H9 (cell line): ENCODE results near the gene CLEC9A. TPM values are rescaled to one million over a fixed set of nuclear protein-coding genes. Genes with fewer than 3 reads are reported as not detected.

Source experiments
- DNase-seq: peaks from one replicate; pipeline ENCODE4 v3.0.0-alpha.2; 2017
- H2AFZ ChIP-seq: one replicate; pipeline ENCODE4 v1.6.1; 2013; ENCODE audit warnings: mild to moderate bottlenecking, low read length, control low read depth, moderate library complexity
- H2AK5ac ChIP-seq: 2 replicates; pipeline ENCODE4 v1.6.1; 2013; ENCODE audit warnings: low read length, control low read depth, mixed read lengths; ENCODE audit not compliant: insufficient read length
- H2BK120ac ChIP-seq: one replicate; pipeline ENCODE4 v1.6.1; 2013; ENCODE audit warnings: low read depth, mild to moderate bottlenecking, low read length, control low read depth, inconsistent platforms; ENCODE audit not compliant: poor library complexity, severe bottlenecking
- H2BK12ac ChIP-seq: 2 replicates; pipeline ENCODE4 v1.6.1; 2013; ENCODE audit warnings: low read length, control low read depth, mixed read lengths, low read depth; ENCODE audit not compliant: insufficient read length
- H2BK15ac ChIP-seq: 2 replicates; pipeline ENCODE4 v1.6.1; 2013; ENCODE audit warnings: low read depth, low read length, control low read depth
- H2BK20ac ChIP-seq: one replicate; pipeline ENCODE4 v1.6.1; 2013; ENCODE audit warnings: low read depth, mild to moderate bottlenecking, low read length, control low read depth, inconsistent platforms; ENCODE audit not compliant: poor library complexity, severe bottlenecking
- H2BK5ac ChIP-seq: 2 replicates; pipeline ENCODE4 v1.6.1; 2013; ENCODE audit warnings: low read length, control low read depth, mixed read lengths; ENCODE audit not compliant: insufficient read length
- H3K14ac ChIP-seq: 2 replicates; pipeline ENCODE4 v1.6.1; 2013; ENCODE audit warnings: low read length, control low read depth; ENCODE audit not compliant: insufficient read depth
- H3K18ac ChIP-seq: 2 replicates; pipeline ENCODE4 v1.6.1; 2013; ENCODE audit warnings: low read depth, mild to moderate bottlenecking, mixed read lengths, low read length, control low read depth; ENCODE audit not compliant: insufficient read length
- H3K23ac ChIP-seq: 2 replicates; pipeline ENCODE4 v1.6.1; 2013; ENCODE audit warnings: low read length, control low read depth, mixed read lengths, low read depth; ENCODE audit not compliant: insufficient read length
- H3K23me2 ChIP-seq: 2 replicates; pipeline ENCODE4 v1.6.1; 2013; ENCODE audit warnings: low read depth, mild to moderate bottlenecking, mixed read lengths, low read length, control low read depth; ENCODE audit not compliant: insufficient read length, poor library complexity, severe bottlenecking
- H3K27ac ChIP-seq: 2 replicates; pipeline ENCODE4 v1.5.1; 2013; ENCODE audit warnings: low read length, control low read depth, mixed read lengths, low read depth; ENCODE audit not compliant: insufficient read length
- H3K27me3 ChIP-seq: 2 replicates; pipeline ENCODE4 v1.6.1; 2013; ENCODE audit warnings: low read length, control low read depth, inconsistent platforms; ENCODE audit not compliant: insufficient read depth
- H3K4ac ChIP-seq: 2 replicates; pipeline ENCODE4 v1.6.1; 2013; ENCODE audit warnings: low read depth, mild to moderate bottlenecking, control low read depth, inconsistent platforms, low read length, moderate library complexity
- H3K4me1 ChIP-seq: 2 replicates; pipeline ENCODE4 v1.6.1; 2013; ENCODE audit warnings: low read length, control low read depth, inconsistent platforms; ENCODE audit not compliant: insufficient read depth
- H3K4me2 ChIP-seq: 2 replicates; pipeline ENCODE4 v1.6.1; 2013; ENCODE audit warnings: low read length, control low read depth, mixed read lengths; ENCODE audit not compliant: insufficient read length, insufficient read depth
- H3K56ac ChIP-seq: 2 replicates; pipeline ENCODE4 v1.6.1; 2013; ENCODE audit warnings: low read depth, mild to moderate bottlenecking, mixed read lengths, low read length, control low read depth; ENCODE audit not compliant: insufficient read length
- H3K79me1 ChIP-seq: 2 replicates; pipeline ENCODE4 v1.6.1; 2013; ENCODE audit warnings: low read depth, mild to moderate bottlenecking, moderate library complexity, low read length, control low read depth, inconsistent platforms; ENCODE audit not compliant: insufficient read depth, poor library complexity, severe bottlenecking
- H3K79me2 ChIP-seq: 2 replicates; pipeline ENCODE4 v1.6.1; 2013; ENCODE audit warnings: low read length, control low read depth, inconsistent platforms; ENCODE audit not compliant: insufficient read depth
- H3K9ac ChIP-seq: 2 replicates; pipeline ENCODE4 v1.6.1; 2013; ENCODE audit warnings: low read length, control low read depth, mixed read lengths; ENCODE audit not compliant: insufficient read length; ENCODE audit errors: extremely low read depth
- H3K9me3 ChIP-seq: one replicate; pipeline ENCODE4 v1.6.1; 2013; ENCODE audit warnings: low read depth, low read length, inconsistent platforms; ENCODE audit not compliant: control insufficient read depth
- H3T11ph ChIP-seq: one replicate; pipeline ENCODE4 v1.6.1; 2013; ENCODE audit warnings: mild to moderate bottlenecking, low read length, control low read depth, inconsistent platforms
- H4K20me1 ChIP-seq: one replicate; pipeline ENCODE4 v1.6.1; 2013; ENCODE audit not compliant: control insufficient read depth, insufficient read length, insufficient read depth
- H4K5ac ChIP-seq: 2 replicates; pipeline ENCODE4 v1.6.1; 2013; ENCODE audit warnings: low read depth, mild to moderate bottlenecking, mixed read lengths, low read length, control low read depth; ENCODE audit not compliant: insufficient read length
- H4K8ac ChIP-seq: replicated peaks from 2 replicates; pipeline ENCODE4 v1.6.1; 2013; ENCODE audit warnings: low read length, control low read depth, mixed read lengths, low read depth; ENCODE audit not compliant: insufficient read length
- H4K91ac ChIP-seq: 2 replicates; pipeline ENCODE4 v1.6.1; 2013; ENCODE audit warnings: low read depth, mild to moderate bottlenecking, moderate library complexity, mixed read lengths, low read length, control low read depth; ENCODE audit not compliant: insufficient read length
- H3K27ac Mint-ChIP-seq, 3 experiments: 2 replicates in 2 of 3; 3 replicates in 1 of 3; pipeline ENCODE4 v1.8.0; 2020 to 2021; ENCODE audit warnings: mixed read lengths in 3 of 3, mild to moderate bottlenecking in 1 of 3, moderate library complexity in 1 of 3
- H3K27me3 Mint-ChIP-seq: 2 replicates; pipeline ENCODE4 v1.8.0; 2021; ENCODE audit warnings: low read depth, mild to moderate bottlenecking, moderate library complexity, mixed read lengths
- H3K36me3 Mint-ChIP-seq, 3 experiments: 2 replicates in 2 of 3; 3 replicates in 1 of 3; pipeline ENCODE4 v1.8.0; 2020 to 2021; ENCODE audit warnings: low read depth in 3 of 3, mixed read lengths in 3 of 3; ENCODE audit not compliant: insufficient read depth in 1 of 3
- H3K4me1 Mint-ChIP-seq, 2 experiments: 2 replicates each; pipeline ENCODE4 v1.8.0; 2020; ENCODE audit warnings: mixed read lengths in 2 of 2
- H3K4me3 Mint-ChIP-seq, 2 experiments: 2 replicates in 1 of 2; 3 replicates in 1 of 2; pipeline ENCODE4 v1.8.0; 2020 to 2021; ENCODE audit warnings: mild to moderate bottlenecking in 2 of 2, mixed read lengths in 2 of 2, moderate library complexity in 1 of 2
- H3K9me3 Mint-ChIP-seq, 2 experiments: 2 replicates in 1 of 2; 3 replicates in 1 of 2; pipeline ENCODE4 v1.8.0; 2020; ENCODE audit warnings: mild to moderate bottlenecking in 2 of 2, mixed read lengths in 2 of 2, moderate library complexity in 1 of 2
- CTCF ChIP-seq: fragments of 200-600 bp; sonication (generic); conservative IDR thresholded peaks from 3 replicates; pipeline ENCODE4 v1.8.0; 2021; ENCODE audit warnings: antibody characterized with exemption, mild to moderate bottlenecking
- WGBS: extraction: QIAGEN DNeasy Blood & Tissue Kit; methylation state at CpG from one replicate; pipeline ENCODE4 v1.1.7; 2013; ENCODE audit warnings: missing lambda C conversion rate, low lambda C conversion rate, mixed read lengths; ENCODE audit not compliant: insufficient read length; ENCODE audit errors: extremely low coverage; 5-methylcytosine and 5-hydroxymethylcytosine counted together
- total RNA-seq: library from RNA; stranded (reverse); gene quantifications from 2 replicates; pipeline ENCODE4 v1.2.1, GENCODE V29; 2021

The CLEC9A gene
- total RNA-seq, 1 experiment from 2014 or later = not detected

DNA sequence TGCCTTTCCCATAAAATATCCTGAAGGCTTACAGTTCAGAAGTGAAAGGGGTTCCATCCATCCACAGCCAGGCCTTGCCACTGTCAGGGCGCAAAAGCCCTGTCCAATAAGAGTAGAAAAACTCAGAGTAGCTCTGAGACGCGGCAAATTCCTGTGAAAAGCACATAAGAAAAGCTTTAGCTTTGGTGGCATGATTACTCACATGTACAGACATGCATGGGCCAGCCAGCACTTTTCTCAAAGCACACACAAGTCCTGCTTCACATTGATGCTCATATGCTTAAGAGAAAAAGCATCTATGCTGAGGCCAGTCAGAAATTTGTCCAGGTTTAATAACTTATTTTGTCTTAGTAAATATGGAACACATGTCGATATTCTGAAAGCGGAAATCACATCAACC is 42.8 kb downstream of the CLEC9A start:
- Histone ChIP-seq H3K56ac (no peak overlapping the region), H2BK15ac (no peak overlapping the region), H3K4me2 (no peak overlapping the region), H3K18ac (no peak overlapping the region), H3K23me2 (no peaks in the 10 kb centered on the region), H3K9me3 (no peaks in the 10 kb centered on the region), H3T11ph (no peak overlapping the region), H3K14ac (no peak overlapping the region), H2AFZ (no peak overlapping the region), H3K4me1 (no peaks in the 10 kb centered on the region), H3K23ac (no peak overlapping the region), H3K9ac (no peak overlapping the region), H2BK5ac (no peak overlapping the region), H3K79me2 (peaks cover 2% of the 10 kb centered on the region; the same call in 1 of the 2 replicates), H4K91ac (no peak overlapping the region), H2BK12ac (no peak overlapping the region), H4K8ac (no peak overlapping the region), H2BK20ac (no peak overlapping the region), H4K5ac (no peak overlapping the region), H3K27ac (no peak overlapping the region), H2AK5ac (no peak overlapping the region), H2BK120ac (no peak overlapping the region), H4K20me1 (no peaks in the 10 kb centered on the region), H3K79me1 (no peaks in the 10 kb centered on the region), H3K4ac (no peak overlapping the region), H3K27me3 (no peaks in the 10 kb centered on the region; the same call in 1 of the 2 replicates)
- TF ChIP-seq CTCF = no peak
- no peaks in the 10 kb centered on the region for H3K4me1 Mint-ChIP-seq
- no peak for DNase-seq
- H3K9me3 Mint-ChIP-seq = no peaks in the 10 kb centered on the region
- no peak overlapping the region for H3K4me3 Mint-ChIP-seq
- H3K27ac Mint-ChIP-seq = no peak overlapping the region
- no CpG with 5 or more reads among the region's 5 CpGs for WGBS
- H3K27me3 Mint-ChIP-seq = no peaks in the 10 kb centered on the region
- H3K36me3 Mint-ChIP-seq = no peaks in the 10 kb centered on the region
